HL-60 (cell line): ENCODE results near the gene KLHDC3.

Experiments
- DNase-seq, 2 experiments: peaks; one replicate each; pipeline ENCODE4 v3.0.0-alpha.2; 2010 to 2020; ENCODE audit warnings: low read depth in 1 of 2, low spot score in 1 of 2
- H3K27ac ChIP-seq: fragments of 250-450 bp; sonication (Bioruptor Pico); replicated peaks from 2 replicates; pipeline ENCODE4 v1.5.1; 2020; ENCODE audit warnings: mild to moderate bottlenecking, moderate library complexity
- H3K27me3 ChIP-seq: fragments of 250-450 bp; sonication (Bioruptor Pico); 2 replicates; pipeline ENCODE4 v1.5.1; 2021; ENCODE audit warnings: mild to moderate bottlenecking, moderate library complexity; ENCODE audit not compliant: insufficient read depth, poor library complexity, severe bottlenecking
- H3K4me3 ChIP-seq: replicated peaks from 2 replicates; pipeline ENCODE4 v1.5.1; 2011; ENCODE audit warnings: mild to moderate bottlenecking, control low read depth, low read length; ENCODE audit not compliant: insufficient read depth
- CTCF ChIP-seq: IDR thresholded peaks from one replicate; pipeline ENCODE4 v1.5.1; 2011; ENCODE audit warnings: low read length, control low read depth, inconsistent platforms; ENCODE audit not compliant: insufficient read depth
- GABPA ChIP-seq: IDR thresholded peaks from 2 replicates; pipeline ENCODE4 v1.6.1; 2012; ENCODE audit warnings: low read depth
- POLR2AphosphoS5 ChIP-seq: IDR thresholded peaks from 2 replicates; pipeline ENCODE4 v1.6.1; 2012; ENCODE audit warnings: low read depth
- REST ChIP-seq: IDR thresholded peaks from 2 replicates; pipeline ENCODE4 v1.6.1; 2012; ENCODE audit warnings: low read depth; ENCODE audit not compliant: insufficient replicate concordance
- SPI1 ChIP-seq: IDR thresholded peaks from 2 replicates; pipeline ENCODE4 v1.6.1; 2012; ENCODE audit warnings: low read depth, mild to moderate bottlenecking, borderline replicate concordance

KLHDC3 gene

GRCh38 chr6:43070028-43070632 is 56.1 kb downstream of the KLHDC3 start:
- no peak overlapping the region for H3K27ac ChIP-seq
- no peaks in the 10 kb centered on the region for H3K27me3 ChIP-seq
- TF ChIP-seq POLR2AphosphoS5 (no peak), GABPA (no peak), SPI1 (no peak), REST (no peak), CTCF (no peak)
- no peak overlapping the region for H3K4me3 ChIP-seq
- peak in 1 of 2 experiments; percentile 17 for DNase-seq
